GOT3 (cell line): ENCODE data around the gene ADAP1.
A peak's percentile ranks its signal among the peaks of the same experiment; 100 is the strongest.
"Not testable (repeated sequence)": the region's sequence is repeated elsewhere in the genome, so short reads cannot be mapped to it uniquely, and the experiment has no call there.

Experiments used
- DNase-seq: peaks from one replicate; lab custom pipeline; 2025; ENCODE audit warnings: mixed read lengths; lab: John Stamatoyannopoulos, UW

Gene ADAP1

DNA sequence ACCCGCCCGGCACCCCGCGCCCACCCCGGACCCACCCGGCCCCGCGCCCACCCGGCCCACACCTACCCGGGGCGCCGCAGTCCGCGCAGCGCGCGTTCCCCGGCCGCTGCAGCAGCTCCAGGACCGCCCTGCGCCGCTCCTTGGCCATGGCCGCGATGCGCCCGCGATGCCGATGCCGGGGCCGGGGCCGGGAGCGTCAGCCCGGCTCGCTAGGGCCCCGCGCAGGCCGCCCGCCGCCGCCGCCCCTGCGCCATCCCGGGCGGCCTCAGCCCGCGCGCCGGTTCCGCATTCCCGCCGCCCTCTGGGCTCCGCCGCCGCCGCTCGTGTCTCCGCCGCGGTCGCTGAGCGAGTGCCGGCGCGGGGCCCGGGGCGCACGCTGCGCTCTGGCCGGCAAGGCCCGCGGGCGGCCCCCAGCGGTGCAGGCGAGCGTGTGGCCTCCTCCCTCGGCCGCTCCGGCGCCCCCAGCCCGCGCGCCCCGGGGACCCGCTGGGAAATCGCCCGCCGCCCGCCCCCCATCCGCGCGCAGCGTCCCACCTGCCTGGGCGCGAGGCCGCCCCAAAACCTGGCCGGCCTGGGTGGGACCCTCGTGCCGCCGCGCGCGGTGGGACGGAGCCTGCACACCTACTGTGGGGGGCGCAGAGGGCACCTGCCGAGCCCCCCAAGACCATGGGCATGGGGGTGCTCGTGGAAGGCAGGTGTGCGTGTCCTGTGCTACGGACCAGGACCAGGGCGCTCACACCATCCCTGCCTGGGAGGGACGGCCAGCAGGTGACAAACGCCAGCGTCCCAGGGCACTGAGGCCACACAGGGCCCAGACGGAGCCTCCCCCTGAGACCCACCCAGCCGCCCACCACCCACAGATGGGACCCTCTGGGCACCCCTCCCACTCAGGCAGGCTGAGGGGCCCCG lies at the start of gene ADAP1:
Gene ADAP1 (minus strand): TSS at position 351 of the 909 bp plus-strand sequence. CDS start 203 bp downstream, at position 148.
- DNase-seq, result no peak

DNA sequence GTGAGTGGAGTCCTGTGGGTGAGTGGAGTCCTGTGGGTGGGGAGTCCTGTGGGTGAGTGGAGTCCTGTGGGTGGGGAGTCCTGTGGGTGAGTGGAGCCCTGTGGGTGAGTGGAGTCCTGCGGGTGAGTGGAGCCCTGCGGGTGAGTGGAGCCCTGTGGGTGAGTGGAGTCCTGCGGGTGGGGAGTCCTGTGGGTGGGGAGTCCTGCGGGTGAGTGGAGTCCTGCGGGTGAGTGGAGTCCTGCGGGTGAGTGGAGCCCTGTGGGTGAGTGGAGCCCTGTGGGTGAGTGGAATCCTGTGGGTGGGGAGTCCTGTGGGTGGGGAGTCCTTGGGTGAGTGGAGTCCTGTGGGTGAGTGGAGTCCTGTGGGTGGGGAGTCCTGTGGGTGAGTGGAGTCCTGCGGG lies 48.0 kb upstream of the ADAP1 start:
- DNase-seq, result not testable (repeated sequence)

DNA sequence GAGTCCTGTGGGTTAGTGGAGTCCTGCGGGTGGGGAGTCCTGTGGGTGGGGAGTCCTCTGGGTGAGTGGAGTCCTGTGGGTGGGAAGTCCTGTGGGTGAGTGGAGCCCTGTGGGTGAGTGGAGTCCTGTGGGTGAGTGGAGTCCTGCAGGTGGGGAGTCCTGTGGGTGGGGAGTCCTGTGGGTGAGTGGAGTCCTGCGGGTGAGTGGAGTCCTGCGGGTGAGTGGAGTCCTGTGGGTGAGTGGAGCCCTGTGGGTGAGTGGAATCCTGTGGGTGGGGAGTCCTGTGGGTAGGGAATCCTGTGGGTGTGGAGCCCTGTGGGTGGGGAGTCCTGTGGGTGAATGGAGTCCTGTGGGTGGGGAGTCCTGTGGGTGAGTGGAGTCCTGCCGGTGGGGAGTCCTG lies 47.5 kb upstream of the ADAP1 start:
- DNase-seq, result not testable (repeated sequence)

DNA sequence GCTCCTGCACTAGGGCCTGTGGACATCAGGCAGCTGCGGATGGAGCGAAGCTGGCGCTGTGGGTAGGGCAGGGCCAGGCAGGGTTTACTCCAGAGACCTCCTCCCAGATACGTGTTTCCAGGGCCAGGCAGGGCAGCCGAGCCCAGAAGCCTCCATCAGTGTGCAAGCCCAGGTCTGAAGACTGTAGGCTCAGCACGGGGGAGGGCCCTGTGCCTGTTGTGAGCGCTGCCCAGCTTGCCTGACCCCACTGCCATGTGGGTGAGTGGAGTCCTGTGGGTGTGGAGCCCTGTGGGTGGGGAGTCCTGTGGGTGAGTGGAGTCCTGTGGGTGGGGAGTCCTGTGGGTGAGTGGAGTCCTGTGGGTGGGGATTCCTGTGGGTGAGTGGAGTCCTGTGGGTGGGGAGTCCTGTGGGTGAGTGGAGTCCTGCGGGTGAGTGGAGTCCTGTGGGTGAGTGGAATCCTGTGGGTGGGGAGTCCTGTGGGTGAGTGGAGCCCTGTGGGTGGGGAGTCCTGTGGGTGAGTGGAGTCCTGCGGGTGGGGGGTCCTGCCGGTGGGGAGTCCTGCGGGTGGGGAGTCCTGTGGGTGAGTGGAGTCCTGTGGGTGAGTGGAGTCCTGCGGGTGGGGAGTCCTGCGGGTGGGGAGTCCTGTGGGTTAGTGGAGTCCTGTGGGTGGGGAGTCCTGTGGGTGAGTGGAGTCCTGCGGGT lies 46.7 kb upstream of the ADAP1 start:
- DNase-seq, result not testable (repeated sequence)

DNA sequence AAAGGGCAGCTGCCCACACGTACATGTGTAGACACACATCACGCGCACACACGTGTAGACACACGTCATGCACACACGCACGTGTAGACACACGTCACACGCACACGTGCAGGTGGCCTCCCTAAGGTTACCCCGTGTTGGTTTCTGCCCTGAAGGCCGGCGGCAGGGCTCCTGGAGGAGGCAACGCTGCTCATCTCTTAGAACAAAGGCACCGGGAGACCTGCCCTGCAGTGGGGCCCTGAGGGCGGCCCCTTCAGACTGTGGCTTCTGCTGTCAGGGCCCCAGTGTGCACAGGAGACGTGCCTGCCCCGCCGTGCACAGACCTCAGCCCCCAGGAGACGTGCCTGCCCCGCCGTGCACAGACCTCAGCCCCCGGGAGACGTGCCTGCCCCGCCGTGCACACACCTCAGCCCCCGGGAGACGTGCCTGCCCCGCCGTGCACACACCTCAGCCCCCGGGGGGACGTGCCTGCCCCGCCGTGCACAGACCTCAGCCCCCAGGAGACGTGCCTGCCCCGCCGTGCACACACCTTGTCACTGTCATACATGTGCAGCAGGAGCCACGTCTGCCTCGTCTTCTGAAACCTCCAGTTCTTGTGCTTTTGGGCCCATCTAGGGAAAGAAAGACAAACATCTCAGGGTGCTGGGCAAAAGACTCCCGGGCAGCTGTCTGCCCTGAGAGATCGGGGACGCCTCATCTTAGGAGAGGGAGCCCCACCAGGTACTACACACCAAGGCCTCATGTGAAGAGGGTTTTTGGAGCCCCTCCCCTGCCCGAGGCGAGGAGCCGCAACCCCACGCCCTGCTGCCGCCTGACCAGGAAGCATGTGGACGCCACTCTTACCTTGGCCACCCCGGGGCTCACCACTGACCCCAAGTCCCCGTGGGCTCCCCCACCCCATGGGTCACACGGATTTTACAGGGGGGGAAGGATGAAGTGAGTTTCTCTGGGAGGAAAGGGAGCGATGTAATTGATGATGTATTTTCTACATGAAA lies 45.8 kb upstream of the ADAP1 start:
- no peak for DNase-seq

- no peak for DNase-seq
Observed at GRCh38 chr7:999149-999879, 44.8 kb upstream of the ADAP1 start.

DNA sequence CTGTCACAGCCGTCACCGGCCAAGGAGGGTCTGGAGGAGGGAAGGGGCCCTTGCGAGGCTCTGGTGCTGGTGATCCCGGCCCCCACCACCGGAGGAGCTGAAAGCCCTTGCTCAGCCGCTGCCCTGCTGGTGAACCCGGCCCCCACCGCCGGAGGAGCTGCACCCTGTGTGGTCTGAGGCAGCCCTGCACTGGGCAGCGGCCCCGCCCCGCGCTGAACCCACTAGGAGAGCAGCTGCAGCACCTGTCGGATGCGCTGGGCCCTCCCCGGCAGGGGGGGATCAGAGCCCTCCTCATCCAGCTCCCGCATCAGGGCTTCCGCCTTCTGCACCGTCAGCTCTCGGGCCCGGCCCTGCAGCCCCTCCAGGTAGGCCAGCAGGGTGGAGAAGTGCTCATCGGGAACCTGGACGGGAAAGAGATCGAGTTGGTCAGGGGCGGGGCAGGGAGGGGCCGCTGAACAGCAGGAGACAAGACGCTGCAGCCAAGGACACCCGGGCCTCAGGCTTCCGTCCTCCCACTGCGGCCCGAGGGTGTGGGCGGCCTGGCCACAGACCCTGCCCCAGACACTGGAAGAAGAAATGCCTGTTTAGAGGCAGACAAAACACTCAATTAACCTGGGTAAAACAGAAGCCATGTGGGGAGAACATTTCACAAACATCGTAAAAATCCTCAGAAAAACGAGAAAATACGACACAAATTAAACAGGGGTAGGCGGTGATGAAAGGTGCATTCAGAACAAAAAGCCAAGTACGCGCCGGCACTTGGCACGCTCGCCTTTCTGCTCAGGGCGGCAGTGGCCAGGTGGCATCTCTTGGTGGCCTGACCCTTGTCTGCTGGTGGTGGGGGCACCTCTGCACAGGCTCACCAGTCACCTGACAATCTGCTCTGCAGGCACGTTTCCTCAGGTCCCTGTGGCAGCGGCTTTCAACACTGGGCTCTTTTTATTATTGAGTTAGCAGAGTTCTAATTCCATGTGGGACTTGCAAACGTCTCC lies 43.2 kb upstream of the ADAP1 start:
- DNase-seq, result no peak

GRCh38 chr7:996079-996872 lies 41.8 kb upstream of the ADAP1 start:
- DNase-seq, result no peak

GRCh38 chr7:995571-995970 lies 41.1 kb upstream of the ADAP1 start:
- DNase-seq, result no peak

GRCh38 chr7:994592-995308 lies 40.3 kb upstream of the ADAP1 start:
- no peak for DNase-seq

DNA sequence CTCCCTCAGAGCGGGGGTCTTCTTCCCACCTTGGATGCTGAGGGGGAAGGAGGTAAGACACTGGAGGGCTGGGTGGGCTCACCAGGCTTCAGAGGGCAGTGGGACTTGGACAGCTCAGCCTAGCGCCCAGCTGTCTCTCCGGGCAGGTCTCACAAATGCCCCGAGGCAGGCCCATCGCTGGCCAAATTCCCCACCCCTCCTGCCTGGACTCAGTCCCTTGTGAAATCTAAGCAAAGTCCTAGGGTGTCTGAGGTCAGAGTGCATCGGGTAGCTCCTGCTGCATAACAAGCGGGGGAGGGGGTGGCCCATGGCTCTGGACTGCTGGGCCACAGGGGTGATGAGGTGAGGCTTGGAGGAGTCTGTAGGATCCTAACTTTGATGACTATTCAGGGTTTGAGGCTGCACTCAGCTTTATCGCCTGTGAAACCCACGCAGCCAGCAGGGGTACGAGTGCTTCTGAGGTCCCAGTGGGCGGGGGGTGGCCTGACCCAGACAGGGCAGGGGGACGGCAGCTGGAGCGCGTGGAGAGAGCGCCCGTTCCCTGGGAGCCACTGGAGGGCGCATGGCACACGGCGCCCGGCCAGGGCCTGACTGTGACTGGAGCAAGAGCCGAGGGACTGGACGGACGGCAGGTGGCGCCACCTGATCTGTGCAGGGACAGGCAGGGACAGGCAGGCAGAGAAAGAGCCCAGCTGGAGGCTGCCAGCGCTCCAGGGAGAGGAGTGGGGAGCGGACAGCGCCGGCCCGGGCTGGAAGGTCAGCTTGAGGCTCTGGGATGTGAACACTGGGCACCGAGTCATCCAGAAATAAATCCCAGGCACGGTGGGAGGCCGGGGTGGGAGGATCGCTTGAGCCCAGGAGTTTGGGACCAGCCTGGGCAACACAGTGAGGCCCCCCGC lies 38.5 kb upstream of the ADAP1 start:
- DNase-seq, result peak; percentile 82

GRCh38 chr7:991729-992656 lies 37.5 kb upstream of the ADAP1 start:
- no peak for DNase-seq

DNA sequence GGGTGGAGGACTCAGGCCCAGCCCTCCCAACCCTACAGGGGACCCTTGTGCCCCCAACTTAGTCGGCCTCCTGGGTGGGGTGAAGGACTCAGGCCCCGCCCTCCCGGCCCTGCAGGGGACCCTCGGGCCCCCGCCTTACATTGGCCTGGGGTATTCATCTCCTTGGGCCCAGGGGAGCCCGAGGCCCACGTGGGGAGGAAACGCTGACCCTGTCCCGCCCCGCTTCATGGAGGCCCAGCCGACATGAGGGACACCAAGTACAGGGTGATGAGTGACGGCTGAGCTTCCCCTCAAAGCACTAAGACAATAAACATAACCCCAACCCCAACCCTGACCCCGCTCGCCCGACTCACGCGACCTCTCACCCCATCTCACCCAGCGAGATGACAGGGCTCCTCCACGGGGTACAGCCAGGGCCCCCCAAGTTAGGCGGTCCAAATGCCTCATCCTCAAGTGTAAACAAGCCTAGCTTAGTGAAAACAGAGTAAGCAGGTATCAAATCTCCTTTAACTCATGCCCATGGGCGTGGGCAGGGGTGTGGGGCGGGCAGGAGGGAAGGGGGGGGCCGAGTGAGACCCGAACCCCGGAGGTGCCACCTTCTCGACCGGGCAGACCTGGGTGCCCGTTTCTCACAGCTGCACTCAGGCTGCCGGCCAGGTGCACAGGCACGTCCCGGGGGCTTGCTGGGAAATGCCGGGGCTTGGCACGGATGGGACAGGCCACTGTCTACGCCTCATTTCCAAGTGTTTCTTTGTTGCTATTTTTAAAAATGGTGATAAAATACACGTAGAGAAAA lies 36.7 kb upstream of the ADAP1 start:
- DNase-seq, result no peak

DNA sequence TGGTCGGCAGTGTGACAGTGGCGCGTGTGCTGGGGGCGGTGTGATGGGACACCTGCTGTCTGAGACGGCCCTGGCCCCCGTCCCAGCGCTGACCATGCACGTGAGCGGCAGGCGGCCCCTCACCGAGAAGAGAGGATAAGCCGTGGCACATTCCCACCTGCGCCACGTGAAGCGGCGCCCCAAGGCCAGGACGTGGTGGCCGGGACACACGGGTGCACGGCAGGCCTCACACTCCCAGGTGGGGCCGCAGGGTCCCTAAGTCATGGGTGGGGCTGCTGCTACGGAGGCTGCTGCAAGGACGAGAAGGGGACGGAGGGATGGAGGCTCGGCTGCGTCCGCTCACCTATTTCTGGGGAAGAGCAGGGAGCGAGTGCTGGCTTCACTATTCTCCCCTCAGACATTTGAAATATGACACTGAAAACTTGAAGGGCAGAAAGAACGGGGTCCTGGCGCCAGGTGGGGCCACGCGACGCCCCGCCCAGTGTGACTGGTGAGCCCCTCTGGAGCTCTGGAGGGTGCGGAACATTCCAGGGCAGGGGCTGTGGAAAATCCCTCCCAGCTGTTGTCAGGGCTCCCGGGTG lies 36.0 kb upstream of the ADAP1 start:
- no peak for DNase-seq

GRCh38 chr7:988963-989529 lies 34.6 kb upstream of the ADAP1 start:
- DNase-seq, result no peak
